GM10266 (cell line): ENCODE data around the gene LCN10.

ENCODE experiments used
- DNase-seq: peaks from one replicate; pipeline ENCODE4 v3.0.0; 2012; ENCODE audit errors: extremely low spot score
- TF ChIP-seq, protein P1 (sequence below): IDR thresholded peaks from 2 replicates; pipeline ENCODE4 v1.5.1; 2012; ENCODE audit warnings: mild to moderate bottlenecking, low read depth; ENCODE audit not compliant: control insufficient read depth, insufficient read depth; ENCODE audit errors: missing control alignments

LCN10 gene

DNA sequence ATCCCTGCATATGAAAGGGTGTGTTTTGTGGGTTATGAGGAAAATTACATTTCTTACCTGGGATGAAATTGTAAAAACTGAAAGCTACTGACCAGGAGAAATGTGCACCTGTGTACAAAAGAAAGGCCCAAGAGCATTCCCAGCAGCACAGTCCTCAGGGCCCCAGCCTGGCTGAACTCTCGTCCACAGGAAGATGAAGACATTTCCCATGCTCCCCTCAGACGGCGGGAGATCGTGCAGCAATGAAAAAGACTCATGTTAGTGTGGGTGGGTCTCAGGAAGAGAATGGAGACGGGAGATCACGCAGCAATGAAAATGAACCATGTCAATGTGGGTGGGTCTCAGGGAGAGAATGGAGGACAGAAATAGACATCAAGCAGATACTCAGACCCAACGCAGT, 34.2 kb upstream of the LCN10 start:
- no peak for DNase-seq
- TF ChIP-seq, protein P1, sequence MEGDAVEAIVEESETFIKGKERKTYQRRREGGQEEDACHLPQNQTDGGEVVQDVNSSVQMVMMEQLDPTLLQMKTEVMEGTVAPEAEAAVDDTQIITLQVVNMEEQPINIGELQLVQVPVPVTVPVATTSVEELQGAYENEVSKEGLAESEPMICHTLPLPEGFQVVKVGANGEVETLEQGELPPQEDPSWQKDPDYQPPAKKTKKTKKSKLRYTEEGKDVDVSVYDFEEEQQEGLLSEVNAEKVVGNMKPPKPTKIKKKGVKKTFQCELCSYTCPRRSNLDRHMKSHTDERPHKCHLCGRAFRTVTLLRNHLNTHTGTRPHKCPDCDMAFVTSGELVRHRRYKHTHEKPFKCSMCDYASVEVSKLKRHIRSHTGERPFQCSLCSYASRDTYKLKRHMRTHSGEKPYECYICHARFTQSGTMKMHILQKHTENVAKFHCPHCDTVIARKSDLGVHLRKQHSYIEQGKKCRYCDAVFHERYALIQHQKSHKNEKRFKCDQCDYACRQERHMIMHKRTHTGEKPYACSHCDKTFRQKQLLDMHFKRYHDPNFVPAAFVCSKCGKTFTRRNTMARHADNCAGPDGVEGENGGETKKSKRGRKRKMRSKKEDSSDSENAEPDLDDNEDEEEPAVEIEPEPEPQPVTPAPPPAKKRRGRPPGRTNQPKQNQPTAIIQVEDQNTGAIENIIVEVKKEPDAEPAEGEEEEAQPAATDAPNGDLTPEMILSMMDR: no peak

DNA sequence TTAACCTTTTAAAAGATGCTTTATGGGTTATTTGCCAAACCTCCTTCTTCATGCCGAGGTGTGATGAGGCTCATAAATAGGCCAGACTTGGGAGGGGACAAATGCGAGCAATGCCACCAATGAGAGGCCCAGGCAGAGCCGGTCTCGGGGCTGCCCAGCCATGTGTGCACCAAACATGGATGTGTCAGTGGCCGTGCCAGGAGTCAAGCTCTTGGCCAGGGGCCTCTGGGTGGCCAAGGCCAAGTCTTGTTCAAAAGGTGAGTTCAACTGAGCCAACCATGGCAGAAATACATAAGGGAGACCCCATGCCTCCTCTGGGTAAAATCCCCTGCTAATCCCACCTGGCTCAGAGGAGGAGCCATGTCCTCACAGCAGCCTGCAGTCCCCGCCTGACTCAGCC, 32.5 kb upstream of the LCN10 start:
- no peak for DNase-seq
- TF ChIP-seq, protein P1: no peak

DNA sequence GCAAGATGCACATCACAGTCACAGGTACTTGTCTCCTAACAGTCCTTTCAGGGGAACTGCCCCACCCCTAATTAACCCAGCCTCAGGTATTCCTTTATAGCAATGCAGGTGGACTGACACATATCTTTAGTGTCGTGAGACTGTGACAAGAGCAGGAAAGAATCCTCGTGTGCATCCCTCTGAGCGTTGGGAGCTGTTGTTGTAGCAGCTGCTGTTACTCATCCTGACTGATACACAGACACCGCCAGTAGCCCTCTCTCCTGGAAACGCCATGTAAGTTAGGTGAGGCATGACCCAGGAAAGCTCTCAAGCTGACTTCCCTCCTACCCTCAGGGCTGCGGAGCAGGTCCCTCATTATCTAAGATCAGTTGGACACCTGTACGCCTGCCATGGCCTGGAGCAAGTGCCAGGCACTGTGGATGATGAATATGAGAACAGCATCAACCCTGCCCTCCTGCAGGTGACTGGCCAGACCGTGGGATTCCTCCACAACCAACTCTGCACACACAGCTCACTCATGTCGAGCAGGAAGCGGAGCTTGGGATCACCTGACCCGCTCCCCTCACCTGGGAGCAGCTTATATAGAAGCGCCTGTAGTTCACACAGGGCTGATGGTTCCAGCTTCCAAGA, 31.8 kb upstream of the LCN10 start:
- DNase-seq: no peak
- TF ChIP-seq, protein P1: no peak

DNA sequence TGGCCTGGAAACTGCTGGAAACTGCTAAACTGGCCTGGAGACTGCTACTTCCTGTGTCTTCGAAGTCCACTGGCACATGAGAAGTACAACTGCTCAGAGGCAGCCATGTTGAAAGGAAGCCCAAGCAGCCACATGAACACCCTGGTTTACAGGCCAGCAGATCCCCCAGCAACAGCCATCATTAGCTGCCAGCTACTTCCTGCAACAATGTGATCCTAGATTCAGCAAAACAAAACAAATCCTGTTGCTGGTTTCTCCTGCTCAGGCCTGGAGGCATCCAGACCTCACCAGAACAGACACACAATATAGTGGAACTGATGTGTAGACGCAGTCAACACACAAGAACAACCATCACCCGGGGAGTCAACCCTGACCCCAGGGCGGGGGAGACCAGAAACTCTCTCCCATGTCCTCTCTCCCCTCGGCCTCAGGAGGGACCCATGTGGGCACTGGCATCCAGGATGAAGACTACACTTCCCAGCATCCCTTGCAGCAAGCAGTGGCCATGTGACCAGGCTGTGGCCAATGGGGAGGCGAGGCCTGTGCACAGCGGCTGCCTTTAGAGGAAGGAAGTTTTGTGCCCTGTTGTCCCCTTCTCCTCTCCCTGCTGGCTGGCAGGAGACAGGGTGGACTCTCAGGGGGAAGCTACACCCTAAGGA, 30.8 kb upstream of the LCN10 start:
- DNase-seq: peak; percentile 47
- TF ChIP-seq, protein P1: no peak

DNA sequence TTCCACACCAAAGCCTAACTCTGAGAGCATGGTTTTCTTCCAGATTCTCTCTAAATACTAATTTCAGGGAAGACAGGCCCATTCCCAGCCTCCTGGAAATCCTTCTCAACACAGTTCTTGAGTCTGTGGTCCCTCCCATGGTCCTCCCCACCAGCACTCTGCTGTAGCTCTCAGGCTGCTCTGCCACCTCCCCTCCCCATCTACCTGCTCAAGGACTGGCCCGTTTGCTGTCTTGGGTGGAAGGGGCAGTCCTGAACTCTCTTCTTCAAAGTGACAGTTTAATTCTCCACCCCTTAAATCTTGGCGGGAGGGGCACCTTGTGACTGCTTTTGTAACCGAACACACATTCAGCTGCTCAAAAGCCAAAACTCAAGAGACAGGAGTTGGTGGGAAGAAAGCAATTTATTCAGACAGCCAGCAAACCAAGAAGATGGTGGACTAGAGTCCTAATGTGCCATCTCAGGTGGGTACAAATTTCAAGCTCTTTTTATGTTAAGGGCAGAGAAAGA, 29.2 kb upstream of the LCN10 start:
- TF ChIP-seq, protein P1: no peak
- DNase-seq: no peak

DNA sequence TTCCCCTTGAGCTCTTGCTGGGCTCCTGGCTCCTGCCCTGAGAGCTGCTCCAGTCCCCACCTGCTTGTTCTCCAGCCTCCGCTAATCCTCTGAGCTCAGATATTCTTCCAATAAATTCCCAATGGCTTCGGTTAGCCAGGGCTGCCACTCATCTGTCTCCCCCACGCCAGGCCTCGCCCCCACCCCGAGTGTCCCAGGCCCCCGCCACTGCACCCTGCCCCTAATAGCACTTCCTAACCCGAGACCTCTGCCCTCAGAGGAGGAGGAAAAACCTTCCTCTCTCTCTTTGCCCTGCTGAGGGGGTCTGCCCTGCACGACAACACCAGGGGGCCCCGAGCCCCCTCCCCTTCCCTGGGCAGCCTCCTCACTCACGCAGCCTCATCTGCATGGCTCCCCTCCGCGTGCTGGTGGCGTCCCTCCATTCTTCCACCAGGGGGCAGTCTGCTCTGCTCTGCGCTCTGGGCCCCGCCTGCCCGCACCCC, 27.0 kb upstream of the LCN10 start:
- peak; percentile 89 for DNase-seq

More for the DNA sequence above, 27.0 kb upstream of the LCN10 start:
- TF ChIP-seq, protein P1: peak; percentile 82
